Activated CD8-positive, alpha-beta T cell treated with anti-CD3 and anti-CD28 coated beads for 36 hours (primary cell): ENCODE measurements around the gene SCIMP. TPM values are rescaled to one million over a fixed set of nuclear protein-coding genes. Genes with fewer than 3 reads are reported as not detected.
A peak's percentile ranks its signal among the peaks of the same experiment; 100 is the strongest.

Experiments used
- ATAC-seq: fragments of 200-7000 bp; cut with Tn5 transposase; one replicate; pipeline ENCODE4 v1.10.0; 2021; ENCODE audit warnings: mild to moderate bottlenecking, moderate library complexity
- CTCF ChIA-PET: fragments of 350-600 bp; sonication (Branson Sonifier 250); formaldehyde crosslinking; loops from one replicate; lab custom pipeline; 2021; ENCODE audit warnings: antibody characterized with exemption; lab: Charles Lee
- POLR2A ChIA-PET: fragments of 350-600 bp; sonication (Branson Sonifier 250); formaldehyde crosslinking; loops from one replicate; lab custom pipeline; 2021; ENCODE audit warnings: antibody characterized with exemption; lab: Charles Lee
- DNase-seq: peaks from one replicate; pipeline ENCODE4 v3.0.0-alpha.2; 2020
- H3K27ac Mint-ChIP-seq: one replicate; pipeline ENCODE4 v1.8.0; 2021; ENCODE audit warnings: mild to moderate bottlenecking, mixed read lengths
- H3K27me3 Mint-ChIP-seq: one replicate; pipeline ENCODE4 v1.8.0; 2021; ENCODE audit warnings: mixed read lengths
- H3K36me3 Mint-ChIP-seq: one replicate; pipeline ENCODE4 v1.8.0; 2021; ENCODE audit warnings: low read depth, mixed read lengths
- H3K4me1 Mint-ChIP-seq: one replicate; pipeline ENCODE4 v1.8.0; 2021; ENCODE audit warnings: low read depth, mixed read lengths
- H3K4me3 Mint-ChIP-seq: one replicate; pipeline ENCODE4 v1.8.0; 2021; ENCODE audit warnings: mild to moderate bottlenecking, moderate library complexity, mixed read lengths
- H3K9me3 Mint-ChIP-seq: one replicate; pipeline ENCODE4 v1.8.0; 2021; ENCODE audit warnings: mixed read lengths
- intact Hi-C: fragments of 100-400 bp; cut with micrococcal nuclease; formaldehyde crosslinking; loops from one replicate; pipeline ENCODE4 v1.10.0; 2022
- total RNA-seq, 2 experiments: library from RNA; stranded (reverse); gene quantifications; one replicate each; pipeline ENCODE4 v1.2.3, GENCODE V29; 2021
- TF ChIP-seq, protein P1 (sequence below): fragments of 200-600 bp; IDR thresholded peaks from one replicate; pipeline ENCODE4 v1.8.0; 2022; ENCODE audit warnings: antibody characterized with exemption, mild to moderate bottlenecking

Gene SCIMP
- total RNA-seq, 2 experiments from 2014 or later, result 0.13 to 0.54 TPM

DNA sequence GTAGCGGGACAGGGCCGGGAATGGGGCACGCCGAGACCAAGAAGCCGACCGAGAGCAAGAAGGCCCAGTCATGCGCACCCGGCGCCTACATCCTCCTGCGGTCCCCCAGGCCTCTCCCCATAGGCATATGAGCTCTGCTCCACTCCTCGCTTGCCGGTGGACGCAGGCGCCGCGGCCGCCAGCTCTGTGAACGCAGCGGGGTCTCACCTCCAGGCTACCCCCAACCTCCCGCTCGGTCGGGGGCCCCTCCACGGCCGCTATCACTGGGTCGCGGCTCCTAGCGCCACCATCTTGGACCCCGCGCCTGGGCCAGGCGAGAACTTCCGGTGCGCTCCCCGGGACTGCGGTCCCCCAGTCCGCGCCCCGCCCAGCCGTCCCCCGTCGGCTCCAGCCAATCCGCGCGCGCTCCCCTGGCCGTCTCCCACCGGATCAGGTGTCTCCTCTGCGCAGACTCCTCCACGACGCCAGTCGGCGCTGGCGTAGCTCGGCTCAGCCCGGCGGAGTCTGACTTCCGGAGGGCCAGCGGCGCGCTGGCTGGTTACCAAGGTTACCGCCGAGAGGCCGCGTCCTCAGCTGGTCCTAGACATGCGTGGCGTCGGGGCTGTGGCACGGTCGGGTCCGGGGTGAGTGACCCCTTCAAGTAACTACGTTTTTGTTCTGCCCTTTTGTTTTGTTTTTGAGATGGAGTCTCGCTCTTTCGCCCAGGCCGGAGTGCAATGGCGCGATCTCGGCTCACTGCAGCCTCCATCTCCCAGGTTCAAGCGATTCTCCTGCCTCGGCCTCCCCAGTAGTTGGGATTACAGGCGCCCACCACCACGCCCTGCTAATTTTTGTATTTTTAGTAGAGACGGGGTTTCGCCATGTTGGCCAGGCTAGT is 42.9 kb downstream of the SCIMP start, which contains the start of gene ZNF594:
Gene ZNF594, minus strand, starts transcription at position 328 of the 877 bp plus-strand sequence. CDS start 7,612 bp downstream, outside the sequence.
- Mint-ChIP-seq H3K36me3 (peaks cover 41% of the 10 kb centered on the region), H3K4me3 (peak within 1 kb of the TSS; percentile 94), H3K9me3 (peaks cover 16% of the 10 kb centered on the region), H3K4me1 (peaks cover 31% of the 10 kb centered on the region), H3K27ac (peak within 1 kb of the TSS; percentile 94), H3K27me3 (no peaks in the 10 kb centered on the region)
- DNase-seq (peak; percentile 98), ATAC-seq (peak; percentile 100)
- intact Hi-C loops, result loop anchor here (10.0 kb wide), 1 partner anchor 93 kb away; the partner anchor contains the start of gene RABEP1
- ChIA-PET POLR2A (interaction anchor here (0.6 to 2.1 kb wide), 9 partner anchors 10 to 213 kb away, joined by 3 to 14 read pairs (median 3); partner anchors contain the start of gene RABEP1), CTCF (interaction anchor here (0.6 to 3.5 kb wide), 9 partner anchors 10 to 283 kb away, joined by 3 to 27 read pairs (median 4); partner anchors contain the start of genes C1QBP and ZNF232)
- TF ChIP-seq, protein P1, sequence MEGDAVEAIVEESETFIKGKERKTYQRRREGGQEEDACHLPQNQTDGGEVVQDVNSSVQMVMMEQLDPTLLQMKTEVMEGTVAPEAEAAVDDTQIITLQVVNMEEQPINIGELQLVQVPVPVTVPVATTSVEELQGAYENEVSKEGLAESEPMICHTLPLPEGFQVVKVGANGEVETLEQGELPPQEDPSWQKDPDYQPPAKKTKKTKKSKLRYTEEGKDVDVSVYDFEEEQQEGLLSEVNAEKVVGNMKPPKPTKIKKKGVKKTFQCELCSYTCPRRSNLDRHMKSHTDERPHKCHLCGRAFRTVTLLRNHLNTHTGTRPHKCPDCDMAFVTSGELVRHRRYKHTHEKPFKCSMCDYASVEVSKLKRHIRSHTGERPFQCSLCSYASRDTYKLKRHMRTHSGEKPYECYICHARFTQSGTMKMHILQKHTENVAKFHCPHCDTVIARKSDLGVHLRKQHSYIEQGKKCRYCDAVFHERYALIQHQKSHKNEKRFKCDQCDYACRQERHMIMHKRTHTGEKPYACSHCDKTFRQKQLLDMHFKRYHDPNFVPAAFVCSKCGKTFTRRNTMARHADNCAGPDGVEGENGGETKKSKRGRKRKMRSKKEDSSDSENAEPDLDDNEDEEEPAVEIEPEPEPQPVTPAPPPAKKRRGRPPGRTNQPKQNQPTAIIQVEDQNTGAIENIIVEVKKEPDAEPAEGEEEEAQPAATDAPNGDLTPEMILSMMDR, result peak; percentile 78

DNA sequence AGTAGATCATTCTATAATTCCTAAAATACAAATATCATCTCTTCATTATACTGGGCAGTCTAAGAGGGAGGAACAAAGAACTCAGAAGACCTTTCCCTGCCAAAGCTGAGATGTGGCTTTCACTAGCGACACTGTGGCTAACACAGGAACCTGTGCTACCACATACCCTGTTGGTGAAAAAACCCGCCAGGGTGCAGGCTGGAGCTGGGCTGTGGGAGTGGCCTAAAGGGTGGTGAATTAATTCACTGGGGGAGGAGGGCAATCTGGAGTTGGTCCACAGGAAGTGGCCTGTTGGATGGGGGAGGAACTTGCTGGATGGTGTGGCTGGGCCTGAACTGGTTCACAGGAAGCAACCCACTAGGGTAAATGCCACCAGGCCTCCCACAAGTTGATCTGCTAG is 50.4 kb downstream of the SCIMP start:
- TF ChIP-seq, protein P1, result no peak
- peaks cover 4% of the 10 kb centered on the region for H3K4me1 Mint-ChIP-seq
- ATAC-seq (peak; percentile 20), DNase-seq (no peak)
- ChIA-PET CTCF (no interaction called here), POLR2A (no interaction called here)
- H3K9me3 Mint-ChIP-seq, result peaks cover 79% of the 10 kb centered on the region
- H3K36me3 Mint-ChIP-seq, result peaks cover 87% of the 10 kb centered on the region
- no peaks in the 10 kb centered on the region for H3K27me3 Mint-ChIP-seq
- H3K27ac Mint-ChIP-seq, result no peak overlapping the region
- no peak overlapping the region for H3K4me3 Mint-ChIP-seq
- intact Hi-C loops, result no loop called here

DNA sequence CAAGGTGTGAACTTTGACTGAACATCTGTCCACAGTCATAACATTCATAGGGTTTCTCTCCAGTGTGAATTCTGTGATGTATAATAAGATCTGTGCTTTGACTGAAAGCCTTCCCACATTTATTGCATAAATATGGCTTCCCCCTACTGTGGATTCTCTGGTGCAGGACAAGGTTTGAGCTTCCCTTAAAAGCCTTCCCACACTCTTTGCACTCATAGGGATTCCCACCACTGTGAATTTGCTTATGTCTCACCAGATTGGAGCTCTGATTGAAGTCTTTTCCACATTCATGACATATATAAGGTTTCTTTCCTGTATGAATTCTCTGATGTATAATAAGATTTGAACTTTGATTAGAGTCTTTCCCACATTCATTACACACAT is 51.3 kb downstream of the SCIMP start:
- no peak overlapping the region for H3K27ac Mint-ChIP-seq
- H3K9me3 Mint-ChIP-seq, result peaks cover 85% of the 10 kb centered on the region
- ChIA-PET CTCF (interaction anchor here (0.8 kb wide), 1 partner anchor 87 kb away, joined by 3 read pairs; no protein-coding TSS in a partner anchor), POLR2A (interaction anchor here (1.4 to 2.7 kb wide), 2 partner anchors 8 to 87 kb away, joined by 4 to 14 read pairs; partner anchors contain the start of gene ZNF594)
- no peak overlapping the region for H3K4me3 Mint-ChIP-seq
- peaks cover 4% of the 10 kb centered on the region for H3K4me1 Mint-ChIP-seq
- TF ChIP-seq, protein P1, result no peak
- peaks cover 89% of the 10 kb centered on the region for H3K36me3 Mint-ChIP-seq
- DNase-seq (no peak), ATAC-seq (no peak)
- intact Hi-C loops, result no loop called here
- H3K27me3 Mint-ChIP-seq, result no peaks in the 10 kb centered on the region

DNA sequence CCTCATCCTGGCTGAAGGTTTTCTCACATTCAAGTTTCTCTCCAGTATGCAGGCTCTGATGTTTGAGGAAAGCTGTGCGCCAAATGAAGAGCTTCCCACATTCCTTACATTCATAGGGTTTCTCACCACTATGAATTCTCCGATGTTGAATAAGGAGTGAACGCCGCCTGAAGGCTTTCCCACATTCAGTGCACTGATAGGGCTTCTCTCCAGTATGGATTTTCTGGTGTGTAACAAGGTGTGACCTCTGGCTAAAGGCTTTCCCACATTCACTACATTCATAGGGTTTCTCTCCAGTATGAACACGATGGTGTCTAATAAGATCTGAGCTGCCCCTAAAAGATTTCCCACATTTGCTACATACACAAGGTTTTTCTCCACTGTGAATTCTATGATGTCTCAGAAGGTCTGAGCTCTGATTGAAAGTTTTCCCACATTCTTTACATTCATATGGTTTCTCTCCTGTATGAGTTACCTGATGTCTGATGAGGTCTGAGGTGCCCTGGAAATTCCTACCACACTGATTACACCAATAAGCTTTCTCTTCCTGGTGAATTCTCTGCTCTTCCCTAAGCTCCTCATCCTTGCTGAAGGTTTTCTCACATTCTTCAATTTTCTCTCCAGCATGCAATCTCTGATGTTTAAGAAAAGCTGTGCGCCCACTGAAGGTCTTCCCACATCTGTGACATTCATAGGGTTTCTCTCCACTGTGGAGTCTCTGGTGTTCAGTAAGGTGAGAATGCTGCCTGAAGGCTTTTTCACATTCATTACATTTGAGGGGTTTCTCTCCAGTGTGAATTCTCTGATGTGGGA is 51.9 kb downstream of the SCIMP start:
- TF ChIP-seq, protein P1, result no peak
- ChIA-PET POLR2A (interaction anchor here (1.4 to 2.7 kb wide), 2 partner anchors 8 to 87 kb away, joined by 4 to 14 read pairs; partner anchors contain the start of gene ZNF594), CTCF (interaction anchor here (0.8 kb wide), 2 partner anchors 8 to 86 kb away, joined by 3 to 4 read pairs; no protein-coding TSS in a partner anchor)
- Mint-ChIP-seq H3K27me3 (no peaks in the 10 kb centered on the region), H3K4me3 (no peak overlapping the region), H3K36me3 (peaks cover 85% of the 10 kb centered on the region), H3K27ac (no peak overlapping the region), H3K4me1 (peaks cover 2% of the 10 kb centered on the region), H3K9me3 (peaks cover 82% of the 10 kb centered on the region)
- DNase-seq, result no peak
- intact Hi-C loops, result no loop called here
- no peak for ATAC-seq
